Measurements from ENCODE around the gene GALNT17. TPM values are rescaled to one million over a fixed set of nuclear protein-coding genes. Genes with fewer than 3 reads are reported as not detected.

The GALNT17 gene
- total RNA-seq, 2 experiments from 2014 or later = not detected

GRCh38 chr7:71477441-71477840, 345.5 kb downstream of the GALNT17 start:
- ChIA-PET CTCF (no interaction called here), POLR2A (no interaction called here)
- H3K4me3 Mint-ChIP-seq = no peak overlapping the region
- no peak overlapping the region for H3K27ac Mint-ChIP-seq
- H3K9me3 Mint-ChIP-seq = peaks cover 12% of the 10 kb centered on the region
- intact Hi-C loops (cut with micrococcal nuclease) = no loop called here
- H3K27me3 Mint-ChIP-seq = no peaks in the 10 kb centered on the region
- no peak for DNase-seq
- no peaks in the 10 kb centered on the region for H3K4me1 Mint-ChIP-seq (ENCODE audit: low read depth)
- H3K36me3 Mint-ChIP-seq = no peaks in the 10 kb centered on the region

GRCh38 chr7:71479231-71479630, 347.3 kb downstream of the GALNT17 start:
- Mint-ChIP-seq H3K27me3 (no peaks in the 10 kb centered on the region), H3K9me3 (peaks cover 12% of the 10 kb centered on the region), H3K27ac (no peak overlapping the region), H3K4me3 (no peak overlapping the region), H3K4me1 (ENCODE audit: low read depth) (no peaks in the 10 kb centered on the region), H3K36me3 (no peaks in the 10 kb centered on the region)
- POLR2A ChIA-PET = no interaction called here
- intact Hi-C loops (cut with micrococcal nuclease) = no loop called here
- no peak for DNase-seq
- CTCF ChIA-PET = no interaction called here

GRCh38 chr7:71480791-71481190, 348.8 kb downstream of the GALNT17 start:
- no peak for DNase-seq
- POLR2A ChIA-PET = no interaction called here
- H3K27ac Mint-ChIP-seq = no peak overlapping the region
- intact Hi-C loops (cut with micrococcal nuclease) = no loop called here
- H3K27me3 Mint-ChIP-seq = no peaks in the 10 kb centered on the region
- CTCF ChIA-PET = no interaction called here
- H3K36me3 Mint-ChIP-seq = no peaks in the 10 kb centered on the region
- H3K9me3 Mint-ChIP-seq = peaks cover 12% of the 10 kb centered on the region
- no peak overlapping the region for H3K4me3 Mint-ChIP-seq
- no peaks in the 10 kb centered on the region for H3K4me1 Mint-ChIP-seq (ENCODE audit: low read depth)

- no peak for DNase-seq
- peaks cover 8% of the 10 kb centered on the region for H3K9me3 Mint-ChIP-seq
- POLR2A ChIA-PET = no interaction called here
- no peak overlapping the region for H3K4me3 Mint-ChIP-seq
- H3K27ac Mint-ChIP-seq = no peak overlapping the region
- no peaks in the 10 kb centered on the region for H3K36me3 Mint-ChIP-seq
- CTCF ChIA-PET = no interaction called here
- H3K27me3 Mint-ChIP-seq = no peaks in the 10 kb centered on the region
- no peaks in the 10 kb centered on the region for H3K4me1 Mint-ChIP-seq (ENCODE audit: low read depth)
- intact Hi-C loops (cut with micrococcal nuclease) = no loop called here
Measured at GRCh38 chr7:71482284-71482683, 350.3 kb downstream of the GALNT17 start.

GRCh38 chr7:71484380-71484779, 352.4 kb downstream of the GALNT17 start:
- no peak overlapping the region for H3K27ac Mint-ChIP-seq
- ChIA-PET POLR2A (no interaction called here), CTCF (no interaction called here)
- H3K27me3 Mint-ChIP-seq = no peaks in the 10 kb centered on the region
- no peak overlapping the region for H3K4me3 Mint-ChIP-seq
- peaks cover 4% of the 10 kb centered on the region for H3K9me3 Mint-ChIP-seq
- no peaks in the 10 kb centered on the region for H3K36me3 Mint-ChIP-seq
- intact Hi-C loops (cut with micrococcal nuclease) = no loop called here
- DNase-seq = no peak
- no peaks in the 10 kb centered on the region for H3K4me1 Mint-ChIP-seq (ENCODE audit: low read depth)

- intact Hi-C loops (cut with micrococcal nuclease) = no loop called here
- Mint-ChIP-seq H3K4me1 (ENCODE audit: low read depth) (no peaks in the 10 kb centered on the region), H3K27ac (no peak overlapping the region), H3K36me3 (no peaks in the 10 kb centered on the region), H3K27me3 (no peaks in the 10 kb centered on the region), H3K9me3 (peaks cover 4% of the 10 kb centered on the region), H3K4me3 (no peak overlapping the region)
- DNase-seq = no peak
- ChIA-PET CTCF (no interaction called here), POLR2A (no interaction called here)
Measured at GRCh38 chr7:71485586-71485985, 353.6 kb downstream of the GALNT17 start.

- Mint-ChIP-seq H3K4me3 (no peak overlapping the region), H3K4me1 (ENCODE audit: low read depth) (no peaks in the 10 kb centered on the region), H3K9me3 (peaks cover 4% of the 10 kb centered on the region), H3K27ac (no peak overlapping the region), H3K36me3 (no peaks in the 10 kb centered on the region), H3K27me3 (no peaks in the 10 kb centered on the region)
- no peak for DNase-seq
- POLR2A ChIA-PET = no interaction called here
- CTCF ChIA-PET = no interaction called here
- intact Hi-C loops (cut with micrococcal nuclease) = no loop called here
Measured at GRCh38 chr7:71486414-71486813, 354.5 kb downstream of the GALNT17 start.

GRCh38 chr7:71486856-71487628, 355.1 kb downstream of the GALNT17 start:
- no peak overlapping the region for H3K4me3 Mint-ChIP-seq
- intact Hi-C loops (cut with micrococcal nuclease) = no loop called here
- no peaks in the 10 kb centered on the region for H3K27me3 Mint-ChIP-seq
- H3K27ac Mint-ChIP-seq = no peak overlapping the region
- DNase-seq = no peak
- ChIA-PET CTCF (no interaction called here), POLR2A (no interaction called here)
- H3K36me3 Mint-ChIP-seq = no peaks in the 10 kb centered on the region
- peaks cover 4% of the 10 kb centered on the region for H3K9me3 Mint-ChIP-seq
- H3K4me1 Mint-ChIP-seq (ENCODE audit: low read depth) = no peaks in the 10 kb centered on the region

GRCh38 chr7:71488308-71488707, 356.4 kb downstream of the GALNT17 start:
- H3K27ac Mint-ChIP-seq = no peak overlapping the region
- H3K4me1 Mint-ChIP-seq (ENCODE audit: low read depth) = no peaks in the 10 kb centered on the region
- peaks cover 6% of the 10 kb centered on the region for H3K9me3 Mint-ChIP-seq
- POLR2A ChIA-PET = no interaction called here
- no peaks in the 10 kb centered on the region for H3K36me3 Mint-ChIP-seq
- H3K27me3 Mint-ChIP-seq = no peaks in the 10 kb centered on the region
- CTCF ChIA-PET = no interaction called here
- no peak overlapping the region for H3K4me3 Mint-ChIP-seq
- intact Hi-C loops (cut with micrococcal nuclease) = no loop called here
- no peak for DNase-seq

- CTCF ChIA-PET = no interaction called here
- Mint-ChIP-seq H3K4me1 (ENCODE audit: low read depth) (no peaks in the 10 kb centered on the region), H3K27ac (no peak overlapping the region), H3K4me3 (no peak overlapping the region), H3K36me3 (no peaks in the 10 kb centered on the region), H3K9me3 (peaks cover 8% of the 10 kb centered on the region), H3K27me3 (no peaks in the 10 kb centered on the region)
- no peak for DNase-seq
- POLR2A ChIA-PET = no interaction called here
- intact Hi-C loops (cut with micrococcal nuclease) = no loop called here
Measured at GRCh38 chr7:71491336-71491735, 359.4 kb downstream of the GALNT17 start.

- Mint-ChIP-seq H3K9me3 (peaks cover 12% of the 10 kb centered on the region), H3K4me3 (no peak overlapping the region), H3K4me1 (ENCODE audit: low read depth) (no peaks in the 10 kb centered on the region), H3K27ac (no peak overlapping the region), H3K36me3 (no peaks in the 10 kb centered on the region), H3K27me3 (no peaks in the 10 kb centered on the region)
- intact Hi-C loops (cut with micrococcal nuclease) = no loop called here
- ChIA-PET CTCF (no interaction called here), POLR2A (no interaction called here)
- DNase-seq = no peak
Measured at GRCh38 chr7:71495828-71496227, 363.9 kb downstream of the GALNT17 start.

- peaks cover 12% of the 10 kb centered on the region for H3K9me3 Mint-ChIP-seq
- H3K27me3 Mint-ChIP-seq = no peaks in the 10 kb centered on the region
- H3K4me3 Mint-ChIP-seq = no peak overlapping the region
- intact Hi-C loops (cut with micrococcal nuclease) = no loop called here
- CTCF ChIA-PET = no interaction called here
- no peak for DNase-seq
- POLR2A ChIA-PET = no interaction called here
- no peaks in the 10 kb centered on the region for H3K4me1 Mint-ChIP-seq (ENCODE audit: low read depth)
- no peak overlapping the region for H3K27ac Mint-ChIP-seq
- no peaks in the 10 kb centered on the region for H3K36me3 Mint-ChIP-seq
Measured at GRCh38 chr7:71497256-71497946, 365.5 kb downstream of the GALNT17 start.

- H3K36me3 Mint-ChIP-seq = no peaks in the 10 kb centered on the region
- DNase-seq = no peak
- ChIA-PET POLR2A (no interaction called here), CTCF (no interaction called here)
- H3K4me1 Mint-ChIP-seq (ENCODE audit: low read depth) = no peaks in the 10 kb centered on the region
- intact Hi-C loops (cut with micrococcal nuclease) = no loop called here
- H3K9me3 Mint-ChIP-seq = peaks cover 10% of the 10 kb centered on the region
- no peak overlapping the region for H3K4me3 Mint-ChIP-seq
- H3K27ac Mint-ChIP-seq = no peak overlapping the region
- H3K27me3 Mint-ChIP-seq = no peaks in the 10 kb centered on the region
Measured at GRCh38 chr7:71498381-71498780, 366.4 kb downstream of the GALNT17 start.
